ENCODE data around the gene DEDD. TPM values are rescaled to one million over a fixed set of nuclear protein-coding genes. Genes with fewer than 3 reads are reported as not detected.
A peak's percentile ranks its signal among the peaks of the same experiment; 100 is the strongest.

Gene DEDD
- total RNA-seq, 2 donors from 2014 or later = 21.8 to 28.9 TPM

DNA sequence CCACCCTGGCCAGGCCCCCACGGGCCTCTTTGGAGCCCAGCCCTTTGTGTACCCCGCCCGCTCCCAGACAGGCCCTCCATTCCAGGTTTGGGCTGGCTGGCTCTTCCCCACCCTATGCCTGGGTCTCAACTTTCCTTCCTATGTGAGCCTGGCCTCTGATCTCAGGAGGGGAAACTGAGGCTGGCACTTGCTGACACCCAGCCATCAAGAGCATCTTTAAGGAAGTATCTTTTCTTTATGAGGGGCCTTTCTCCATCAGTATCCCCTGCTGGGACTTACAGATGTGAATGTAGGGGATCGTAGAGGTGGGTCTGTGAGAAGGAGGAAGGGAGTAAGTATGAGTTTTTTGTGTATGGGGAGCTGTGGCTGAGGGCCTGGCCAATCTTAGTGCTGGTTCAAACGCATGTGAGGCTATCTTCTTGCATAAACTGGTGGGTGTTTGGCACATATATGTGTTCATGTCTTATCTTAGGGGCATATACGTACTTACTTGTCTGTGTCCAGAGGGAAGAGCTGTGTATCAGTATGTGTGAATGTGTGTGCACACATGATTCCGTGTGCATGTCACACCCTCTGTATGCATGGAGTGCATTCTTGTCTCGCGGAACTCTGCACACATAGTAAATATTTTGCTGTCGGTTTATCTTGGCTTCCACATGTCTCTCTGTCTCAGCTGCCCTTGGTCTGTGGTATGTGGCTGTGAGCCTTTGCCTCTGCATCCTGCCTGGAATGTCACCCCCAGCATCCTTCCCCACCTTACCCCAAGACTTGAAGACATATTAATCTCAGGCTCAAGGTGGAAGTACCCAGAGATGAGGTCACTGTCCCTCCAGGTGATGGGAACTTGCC, 48.5 kb downstream of the DEDD start:
- TF ChIP-seq CTCF (IDR thresholded peaks at IDR 0.05) = no peak
- Histone ChIP-seq H3K4me1 (no peaks in the 10 kb centered on the region), H3K27ac (peak overlapping the region; percentile 35 to 39), H3K27me3 (no peaks in the 10 kb centered on the region), H3K36me3 (no peaks in the 10 kb centered on the region), H3K4me3 (no peak overlapping the region), H3K9me3 (no peaks in the 10 kb centered on the region)
- DNase-seq (ENCODE audit: low spot score) = no peak

- peak overlapping the region; percentile 37 to 39 for H3K27ac ChIP-seq
- peak; percentile 95 for DNase-seq (ENCODE audit: low spot score)
Observed at GRCh38 chr1:161082996-161083747, 49.3 kb downstream of the DEDD start.

DNA sequence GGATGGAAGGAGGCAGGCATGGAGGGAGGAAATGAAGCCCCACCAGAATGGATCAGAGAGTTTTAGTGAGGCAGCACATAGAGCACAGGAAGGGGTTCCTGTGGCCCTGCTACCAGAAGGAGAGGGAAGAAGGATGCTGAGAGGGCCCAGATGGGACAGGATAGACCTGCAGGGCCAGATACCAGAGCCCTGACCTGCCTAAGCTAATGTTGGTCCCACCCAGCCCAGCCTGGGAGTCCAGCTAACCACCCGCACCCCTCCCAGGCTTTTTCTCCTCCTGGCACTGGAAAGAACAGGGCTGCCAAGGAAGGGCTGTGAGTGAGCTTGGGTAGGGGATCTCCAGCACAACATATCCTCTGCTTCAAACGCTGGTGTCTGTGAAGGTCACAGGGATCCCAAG, 50.0 kb downstream of the DEDD start:
- no peaks in the 10 kb centered on the region for H3K27me3 ChIP-seq
- no peaks in the 10 kb centered on the region for H3K4me1 ChIP-seq
- no peaks in the 10 kb centered on the region for H3K36me3 ChIP-seq
- no peaks in the 10 kb centered on the region for H3K9me3 ChIP-seq
- TF ChIP-seq CTCF (IDR thresholded peaks at IDR 0.05) = no peak
- no peak for DNase-seq (ENCODE audit: low spot score)
- peak overlapping the region in 1 of 2 donors; percentile 37 for H3K27ac ChIP-seq
- H3K4me3 ChIP-seq = no peak overlapping the region

More at GRCh38 chr1:161082996-161083747, 49.3 kb downstream of the DEDD start:
- H3K4me3 ChIP-seq = no peak overlapping the region
- H3K9me3 ChIP-seq = no peaks in the 10 kb centered on the region
- no peak for TF ChIP-seq CTCF (IDR thresholded peaks at IDR 0.05)
- no peaks in the 10 kb centered on the region for H3K27me3 ChIP-seq
- no peaks in the 10 kb centered on the region for H3K36me3 ChIP-seq
- H3K4me1 ChIP-seq = no peaks in the 10 kb centered on the region

DNA sequence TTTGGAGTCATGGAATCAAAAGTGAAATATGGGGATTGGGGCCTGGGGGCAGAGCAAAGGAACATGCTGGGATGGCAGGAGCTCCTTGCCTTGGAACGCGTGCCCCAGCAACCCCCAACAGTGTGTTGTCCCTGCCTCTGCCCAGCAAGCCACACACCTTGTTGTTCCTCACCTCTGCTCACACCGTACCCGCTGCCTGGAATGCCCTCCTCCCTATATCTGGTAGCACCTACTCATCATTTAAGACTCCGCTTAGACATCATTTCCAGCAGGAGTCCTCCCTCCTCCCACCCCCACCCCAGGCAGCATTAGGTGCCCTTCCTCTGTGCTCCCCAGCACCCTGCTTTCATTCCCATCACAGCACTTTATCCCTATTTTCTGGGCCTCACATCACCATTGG, 50.9 kb downstream of the DEDD start:
- Histone ChIP-seq H3K27ac (no peak overlapping the region), H3K36me3 (no peaks in the 10 kb centered on the region), H3K9me3 (no peaks in the 10 kb centered on the region), H3K27me3 (no peaks in the 10 kb centered on the region), H3K4me1 (no peaks in the 10 kb centered on the region), H3K4me3 (no peak overlapping the region)
- no peak for DNase-seq (ENCODE audit: low spot score)
- TF ChIP-seq CTCF (IDR thresholded peaks at IDR 0.05) = no peak

- Histone ChIP-seq H3K9me3 (no peaks in the 10 kb centered on the region), H3K4me1 (no peaks in the 10 kb centered on the region), H3K36me3 (no peaks in the 10 kb centered on the region), H3K27ac (no peak overlapping the region), H3K27me3 (no peaks in the 10 kb centered on the region), H3K4me3 (no peak overlapping the region)
- no peak for TF ChIP-seq CTCF (IDR thresholded peaks at IDR 0.05)
- no peak for DNase-seq (ENCODE audit: low spot score)
Observed at GRCh38 chr1:161080441-161081405, 51.7 kb downstream of the DEDD start.
